CD4-positive, alpha-beta T cell treated with Interleukin-15 for 1 hour (primary cell): ENCODE measurements around the gene PCSK6.

ENCODE experiments used
- DNase-seq: peaks from one replicate; pipeline ENCODE4 v3.0.0-alpha.2; 2020

Gene PCSK6

GRCh38 chr15:101351736-101352135 is 137.8 kb downstream of the PCSK6 start:
- no peak for DNase-seq

- DNase-seq: no peak
These were observed 140.2 kb downstream of the PCSK6 start for GRCh38 chr15:101349047-101349951.

GRCh38 chr15:101348643-101349042 is 140.9 kb downstream of the PCSK6 start:
- no peak for DNase-seq

GRCh38 chr15:101348015-101348414 is 141.5 kb downstream of the PCSK6 start:
- no peak for DNase-seq

GRCh38 chr15:101347454-101347853 is 142.1 kb downstream of the PCSK6 start:
- DNase-seq: no peak

- DNase-seq: no peak
These were observed 142.6 kb downstream of the PCSK6 start for GRCh38 chr15:101346928-101347327.

GRCh38 chr15:101342056-101342455 is 147.5 kb downstream of the PCSK6 start:
- DNase-seq: no peak

GRCh38 chr15:101338502-101339057 is 150.9 kb downstream of the PCSK6 start:
- DNase-seq: no peak

GRCh38 chr15:101337976-101338375 is 151.5 kb downstream of the PCSK6 start:
- DNase-seq: no peak

GRCh38 chr15:101333907-101334789 is 155.4 kb downstream of the PCSK6 start:
- DNase-seq: peak; percentile 72

GRCh38 chr15:101332061-101332467 is 157.4 kb downstream of the PCSK6 start:
- DNase-seq: no peak

GRCh38 chr15:101329867-101330380 is 159.6 kb downstream of the PCSK6 start:
- DNase-seq: no peak

GRCh38 chr15:101329309-101329863 is 160.1 kb downstream of the PCSK6 start:
- no peak for DNase-seq

GRCh38 chr15:101328001-101328400 is 161.5 kb downstream of the PCSK6 start:
- no peak for DNase-seq

GRCh38 chr15:101327147-101327740 is 162.3 kb downstream of the PCSK6 start:
- no peak for DNase-seq

- no peak for DNase-seq
These were observed 162.9 kb downstream of the PCSK6 start for GRCh38 chr15:101326462-101327146.

- DNase-seq: no peak
These were observed 163.5 kb downstream of the PCSK6 start for GRCh38 chr15:101326026-101326315.

GRCh38 chr15:101325263-101326025 is 164.1 kb downstream of the PCSK6 start:
- no peak for DNase-seq

- no peak for DNase-seq
These were observed 164.9 kb downstream of the PCSK6 start for GRCh38 chr15:101324524-101325177.

GRCh38 chr15:101323793-101324523 is 165.5 kb downstream of the PCSK6 start:
- no peak for DNase-seq
